Pancreas (tissue), 10 donors: ENCODE measurements around the gene RIPOR3. TPM values are rescaled to one million over a fixed set of nuclear protein-coding genes. Genes with fewer than 3 reads are reported as not detected.

ENCODE experiments used
- ATAC-seq, 4 donors: fragments of 200-7000 bp; cut with Tn5 transposase; one replicate each; pipeline versions ENCODE4 v1.8.0 to v1.9.1; 2020; ENCODE audit warnings: mild to moderate bottlenecking in 4 of 4, moderate library complexity in 4 of 4
- DNase-seq, 6 donors: peaks; one replicate each; pipeline ENCODE4 v3.0.0-alpha.2; 2020
- FAIRE-seq: peaks from 2 replicates; lab custom pipeline; 2012; peaks lifted over from hg19 to GRCh38; lab: Jason Lieb, UNC
- H3K27ac ChIP-seq, 4 donors: fragments of 200-600 bp; sonication (generic); 1 replicate in 3 of 4; 2 replicates in 1 of 4; pipeline versions ENCODE4 v1.5.0 to v1.8.0; 2020
- H3K27me3 ChIP-seq, 4 donors: fragments of 200-600 bp; one replicate each; pipeline ENCODE4 v1.8.0; 2021
- H3K36me3 ChIP-seq, 3 donors: fragments of 200-600 bp; sonication (generic) in 1 of 3; one replicate each; pipeline versions ENCODE4 v1.5.0 to v1.8.0; 2020 to 2021
- H3K4me1 ChIP-seq, 3 donors: fragments of 200-600 bp; one replicate each; pipeline ENCODE4 v1.8.0; 2021
- H3K4me3 ChIP-seq, 4 donors: fragments of 200-600 bp; sonication (generic) in 2 of 4; one replicate each; pipeline versions ENCODE4 v1.5.0 to v1.8.0; 2020 to 2021
- H3K9me3 ChIP-seq, 4 donors: fragments of 200-600 bp; one replicate each; pipeline ENCODE4 v1.8.0; 2021
- WGBS, 2 donors: extraction: QIAGEN DNeasy Blood & Tissue Kit; methylation state at CpG; one replicate each; pipeline ENCODE4 v1.1.7; 2013; 5-methylcytosine and 5-hydroxymethylcytosine counted together
- intact Hi-C, 3 donors: fragments of 100-400 bp; cut with DNase I; formaldehyde crosslinking; loops; one replicate each; pipeline versions ENCODE4 v1.11.1 to v1.14.2; 2022
- polyA plus RNA-seq, 2 donors: library from polyadenylated mRNA; stranded (reverse); fragments of 200-250 nt; gene quantifications; one replicate each; pipeline ENCODE4 v1.2.3, GENCODE V29; 2013
- total RNA-seq, 6 donors: library from RNA; stranded (reverse); fragmentation: NEBNext Ultra II Directional in 4 of 6; extraction: Animal tissue kit (Norgen Biotek cat#: 25700) in 4 of 6; gene quantifications; one replicate each; pipeline versions ENCODE4 v1.2.1 to v1.2.4, GENCODE V29; 2021 to 2023
- TF ChIP-seq, protein P1 (sequence below), 4 donors: fragments of 200-600 bp; sonication (generic) in 3 of 4; IDR thresholded peaks; one replicate each; pipeline versions ENCODE4 v1.5.0 to v1.8.0; 2021; ENCODE audit warnings: antibody characterized with exemption in 4 of 4
- donor health status: healthy with polysubstance abuse.
- donor health status: DM: no; HTN: no; CAD: no; lungs with moderate emphysema.
- donor health status: DM: no; HTN: no; CAD: no.
- donor health status: control.
- donor health status: control.
- donor health status: Bipolar disorder and iron deficiency.
- donor health status: DM: yes; HTN: yes; CAD: no.
- donor health status: DM: no; HTN: no; CAD: no.
- donor health status: DM: no; HTN: no; CAD: no.
- donor health status: DM: yes; HTN: yes; CAD: no.

The RIPOR3 gene
- total and polyA plus RNA-seq, 8 donors = 0.67 to 11.3 (median 2.1) TPM

DNA sequence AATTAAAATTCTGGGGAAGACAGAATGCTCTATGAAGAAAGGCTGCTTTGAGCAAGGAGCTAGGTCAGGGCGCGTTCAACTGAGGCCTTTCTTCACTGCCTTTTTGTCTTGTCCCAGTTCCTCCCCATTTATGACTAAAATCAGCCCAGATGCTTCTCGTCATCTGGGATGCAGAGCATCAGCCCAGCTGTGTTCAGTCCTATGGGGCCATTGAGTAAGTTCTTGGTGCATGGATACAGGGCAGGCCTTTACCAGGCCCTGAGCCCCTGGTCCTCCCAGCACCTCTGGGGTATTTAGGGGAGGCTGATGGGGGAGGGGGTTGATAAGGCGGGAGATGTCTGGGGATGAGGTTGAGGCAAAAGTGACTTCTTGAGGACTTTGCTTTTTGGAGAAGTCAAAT lies 125.5 kb downstream of the RIPOR3 start:
- no peak for FAIRE-seq
- no peaks in the 10 kb centered on the region for H3K27me3 ChIP-seq
- no peak overlapping the region for H3K27ac ChIP-seq
- no peak for ATAC-seq
- TF ChIP-seq, protein P1, sequence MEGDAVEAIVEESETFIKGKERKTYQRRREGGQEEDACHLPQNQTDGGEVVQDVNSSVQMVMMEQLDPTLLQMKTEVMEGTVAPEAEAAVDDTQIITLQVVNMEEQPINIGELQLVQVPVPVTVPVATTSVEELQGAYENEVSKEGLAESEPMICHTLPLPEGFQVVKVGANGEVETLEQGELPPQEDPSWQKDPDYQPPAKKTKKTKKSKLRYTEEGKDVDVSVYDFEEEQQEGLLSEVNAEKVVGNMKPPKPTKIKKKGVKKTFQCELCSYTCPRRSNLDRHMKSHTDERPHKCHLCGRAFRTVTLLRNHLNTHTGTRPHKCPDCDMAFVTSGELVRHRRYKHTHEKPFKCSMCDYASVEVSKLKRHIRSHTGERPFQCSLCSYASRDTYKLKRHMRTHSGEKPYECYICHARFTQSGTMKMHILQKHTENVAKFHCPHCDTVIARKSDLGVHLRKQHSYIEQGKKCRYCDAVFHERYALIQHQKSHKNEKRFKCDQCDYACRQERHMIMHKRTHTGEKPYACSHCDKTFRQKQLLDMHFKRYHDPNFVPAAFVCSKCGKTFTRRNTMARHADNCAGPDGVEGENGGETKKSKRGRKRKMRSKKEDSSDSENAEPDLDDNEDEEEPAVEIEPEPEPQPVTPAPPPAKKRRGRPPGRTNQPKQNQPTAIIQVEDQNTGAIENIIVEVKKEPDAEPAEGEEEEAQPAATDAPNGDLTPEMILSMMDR (IDR thresholded peaks at IDR 0.05) = no peak
- no peaks in the 10 kb centered on the region for H3K9me3 ChIP-seq
- no peak overlapping the region for H3K4me3 ChIP-seq
- H3K36me3 ChIP-seq = peaks cover 0 to 29% (median 8%) of the 10 kb centered on the region in 3 donors
- WGBS, 2 donors = 94 to 96% methylated on average over 4 of the region's 4 CpGs
- H3K4me1 ChIP-seq = no peaks in the 10 kb centered on the region
- no peak for DNase-seq
- intact Hi-C loops = no loop called here

DNA sequence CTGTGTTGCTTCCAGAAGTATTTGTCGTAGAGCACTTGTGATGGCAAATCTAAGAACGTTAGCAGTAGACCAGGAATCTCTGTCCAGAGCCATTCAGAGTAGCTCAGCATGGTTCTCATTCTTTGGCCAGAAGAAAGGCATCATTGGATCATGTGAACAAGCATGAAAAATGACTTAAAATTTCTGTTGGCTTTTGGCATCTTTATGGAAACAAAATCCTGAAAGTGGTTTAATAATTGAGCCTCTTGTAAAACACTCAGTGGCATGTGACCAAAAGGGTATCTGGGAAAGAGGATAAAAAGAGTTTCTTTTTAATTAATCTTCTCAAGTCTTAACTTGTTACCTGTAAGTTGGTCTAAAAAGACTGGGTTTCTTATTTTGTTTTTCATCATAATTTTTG lies 126.0 kb downstream of the RIPOR3 start:
- intact Hi-C loops = no loop called here
- Histone ChIP-seq H3K27me3 (no peaks in the 10 kb centered on the region), H3K36me3 (peaks cover 0 to 29% (median 8%) of the 10 kb centered on the region in 3 donors), H3K27ac (no peak overlapping the region), H3K9me3 (no peaks in the 10 kb centered on the region), H3K4me1 (no peaks in the 10 kb centered on the region), H3K4me3 (no peak overlapping the region)
- TF ChIP-seq, protein P1 (IDR thresholded peaks at IDR 0.05) = no peak
- no peak for ATAC-seq
- 68 to 77% methylated on average over 2 of the region's 2 CpGs for WGBS, 2 donors
- no peak for FAIRE-seq
- no peak for DNase-seq

DNA sequence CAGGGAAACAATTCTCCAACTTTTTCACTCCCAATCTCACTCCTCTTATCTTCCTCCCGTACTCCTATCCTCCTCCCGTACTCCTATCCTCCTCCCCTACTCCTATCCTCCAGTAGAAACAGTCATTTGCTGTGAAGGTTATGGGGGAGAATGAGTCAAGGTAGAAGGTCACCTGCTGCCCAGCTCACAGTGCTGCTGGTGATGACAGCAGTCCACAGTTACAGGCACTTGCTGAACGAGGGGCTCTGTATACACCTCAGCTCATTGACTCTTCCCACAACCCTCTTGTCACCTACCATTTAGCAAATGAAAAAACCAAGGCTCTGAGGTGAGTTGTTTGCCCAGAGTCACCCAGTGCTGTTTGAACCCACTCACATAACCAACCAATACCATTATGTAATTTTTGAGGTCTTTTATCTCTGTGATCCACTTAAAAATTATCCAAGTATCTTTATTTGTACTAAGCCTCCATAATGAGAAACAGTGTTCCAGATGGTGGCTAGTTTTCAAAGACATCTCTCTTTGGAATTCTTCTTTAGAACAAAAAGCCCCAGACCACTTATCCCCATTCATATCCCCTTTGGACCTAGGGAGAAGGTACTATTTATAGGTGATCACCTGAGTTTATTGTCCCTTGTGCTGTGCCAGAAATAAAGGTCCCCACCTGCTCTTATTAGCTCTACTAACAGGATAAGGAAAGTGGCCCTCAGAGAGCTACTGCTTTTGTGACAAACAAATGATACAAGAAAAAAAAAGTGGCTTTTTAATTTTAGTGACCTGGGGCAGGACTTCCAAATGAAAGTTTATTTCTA lies 128.0 kb downstream of the RIPOR3 start:
- no peak for FAIRE-seq
- Histone ChIP-seq H3K27ac (no peak overlapping the region), H3K4me3 (no peak overlapping the region), H3K4me1 (no peaks in the 10 kb centered on the region), H3K36me3 (peaks cover 0 to 19% (median 8%) of the 10 kb centered on the region in 3 donors), H3K9me3 (no peaks in the 10 kb centered on the region), H3K27me3 (no peaks in the 10 kb centered on the region)
- intact Hi-C loops = no loop called here
- 88 to 91% methylated on average over 3 of the region's 3 CpGs for WGBS, 2 donors
- ATAC-seq = peak in 1 of 4 donors; percentile 20
- TF ChIP-seq, protein P1 (IDR thresholded peaks at IDR 0.05) = no peak
- DNase-seq = no peak

DNA sequence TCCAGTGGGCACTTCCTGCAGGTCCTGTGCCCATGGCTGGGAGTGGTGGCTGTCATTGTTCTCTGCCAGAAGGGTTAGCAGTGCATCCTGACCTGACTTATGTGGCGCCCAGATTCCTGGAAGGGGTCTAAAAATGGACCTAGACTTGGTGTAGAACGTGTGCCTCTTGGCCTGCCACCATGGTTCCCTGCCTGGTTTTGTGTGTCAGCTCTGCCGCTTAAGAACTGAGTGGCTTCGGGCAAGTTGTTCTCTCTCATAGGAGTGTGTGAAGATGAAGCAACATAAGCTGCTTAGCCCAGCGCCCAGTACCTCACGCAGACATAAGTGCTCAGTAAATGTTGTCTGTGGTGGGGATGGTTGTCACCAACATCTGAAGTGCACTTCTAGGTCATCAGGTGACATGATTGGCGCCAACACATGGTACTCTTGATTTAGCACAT lies 129.1 kb downstream of the RIPOR3 start:
- Histone ChIP-seq H3K4me3 (no peak overlapping the region), H3K27ac (no peak overlapping the region), H3K36me3 (peaks cover 0 to 14% (median 8%) of the 10 kb centered on the region in 3 donors), H3K27me3 (no peaks in the 10 kb centered on the region), H3K4me1 (no peaks in the 10 kb centered on the region), H3K9me3 (no peaks in the 10 kb centered on the region)
- ATAC-seq = no peak
- intact Hi-C loops = no loop called here
- FAIRE-seq = no peak
- no peak for DNase-seq
- WGBS, 2 donors = 95 to 97% methylated on average over 7 of the region's 7 CpGs
- TF ChIP-seq, protein P1 (IDR thresholded peaks at IDR 0.05) = no peak
